HT-29 (cell line): ENCODE results near the gene KPNA2. TPM values are rescaled to one million over a fixed set of nuclear protein-coding genes. Genes with fewer than 3 reads are reported as not detected.
A peak's percentile ranks its signal among the peaks of the same experiment; 100 is the strongest.
"Not testable (repeated sequence)": the region's sequence is repeated elsewhere in the genome, so short reads cannot be mapped to it uniquely, and the experiment has no call there.

Experiments
- DNase-seq: peaks from one replicate; pipeline ENCODE4 v3.0.0-alpha.2; 2015; ENCODE audit warnings: low spot score
- total RNA-seq: library from RNA; depleted of rRNA; stranded (reverse); fragments of >200 nt; shearing (Covaris generic); gene quantifications from 2 replicates; pipeline ENCODE4 v1.2.3, GENCODE V29; 2014

The KPNA2 gene
- total RNA-seq, 1 experiment from 2014 or later, result 150 TPM

DNA sequence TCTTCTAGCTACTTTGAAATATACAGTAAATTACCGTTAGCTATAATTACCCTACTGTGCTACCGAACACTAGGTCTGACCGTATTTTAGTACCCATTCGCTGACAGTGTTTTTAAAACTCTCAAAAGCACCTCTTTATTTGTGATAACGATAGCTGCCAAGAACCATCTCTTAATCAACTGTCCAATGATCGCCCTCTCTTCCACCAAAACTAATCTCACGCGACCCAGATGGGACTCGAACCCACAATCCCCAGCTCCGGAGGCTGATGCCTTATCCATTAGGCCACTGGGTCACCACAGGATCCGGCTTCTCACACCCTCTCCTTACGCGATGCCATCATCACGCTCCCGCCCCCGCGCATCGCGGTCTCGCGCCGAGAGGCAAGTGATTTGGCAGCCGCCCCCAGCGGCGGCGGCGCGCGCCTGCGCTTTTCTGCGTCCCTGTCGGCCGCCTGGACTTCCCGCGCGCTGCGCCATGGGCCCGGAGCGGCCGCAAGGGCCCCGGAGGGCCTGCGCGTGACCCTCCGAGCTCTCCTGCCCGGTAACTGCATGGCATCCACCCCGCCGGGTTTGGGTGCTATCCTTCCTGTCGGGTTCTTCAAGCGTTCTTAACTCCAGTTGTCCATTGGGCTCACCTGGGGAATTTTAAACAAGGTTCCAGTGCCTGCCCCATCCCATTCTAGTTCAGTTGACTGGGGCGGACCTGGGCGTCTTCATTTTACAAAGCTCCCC is 15.7 kb upstream of the KPNA2 start:
- peak; percentile 100 for DNase-seq

- peak; percentile 75 for DNase-seq
These were observed 15.2 kb upstream of the KPNA2 start for GRCh38 chr17:68020409-68020756.

DNA sequence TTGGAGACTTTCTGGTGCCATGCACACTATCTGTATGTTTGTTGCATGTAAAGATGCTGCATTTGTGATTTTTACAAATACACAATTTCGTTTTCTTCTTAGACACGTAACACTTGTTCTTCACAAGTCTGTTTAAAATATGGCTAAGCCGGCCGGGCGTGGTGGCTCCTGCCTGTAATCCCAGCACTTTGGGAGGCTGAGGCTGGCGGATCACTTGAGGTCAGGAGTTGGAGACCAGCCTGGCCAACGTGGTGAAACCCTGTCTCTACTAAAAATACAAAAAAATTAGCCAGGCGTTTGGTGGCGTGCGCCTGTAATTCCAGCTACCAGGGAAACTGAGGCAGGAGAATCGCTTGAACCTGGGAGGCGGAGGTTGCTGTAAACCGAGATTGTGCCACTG is 14.7 kb upstream of the KPNA2 start:
- not testable (repeated sequence) for DNase-seq

- DNase-seq, result no peak
These were observed 13.6 kb upstream of the KPNA2 start for GRCh38 chr17:68021963-68022362.

- not testable (repeated sequence) for DNase-seq
These were observed 13.0 kb upstream of the KPNA2 start for GRCh38 chr17:68022547-68022946.

GRCh38 chr17:68029512-68030215 is 5.9 kb upstream of the KPNA2 start:
- DNase-seq, result no peak

DNA sequence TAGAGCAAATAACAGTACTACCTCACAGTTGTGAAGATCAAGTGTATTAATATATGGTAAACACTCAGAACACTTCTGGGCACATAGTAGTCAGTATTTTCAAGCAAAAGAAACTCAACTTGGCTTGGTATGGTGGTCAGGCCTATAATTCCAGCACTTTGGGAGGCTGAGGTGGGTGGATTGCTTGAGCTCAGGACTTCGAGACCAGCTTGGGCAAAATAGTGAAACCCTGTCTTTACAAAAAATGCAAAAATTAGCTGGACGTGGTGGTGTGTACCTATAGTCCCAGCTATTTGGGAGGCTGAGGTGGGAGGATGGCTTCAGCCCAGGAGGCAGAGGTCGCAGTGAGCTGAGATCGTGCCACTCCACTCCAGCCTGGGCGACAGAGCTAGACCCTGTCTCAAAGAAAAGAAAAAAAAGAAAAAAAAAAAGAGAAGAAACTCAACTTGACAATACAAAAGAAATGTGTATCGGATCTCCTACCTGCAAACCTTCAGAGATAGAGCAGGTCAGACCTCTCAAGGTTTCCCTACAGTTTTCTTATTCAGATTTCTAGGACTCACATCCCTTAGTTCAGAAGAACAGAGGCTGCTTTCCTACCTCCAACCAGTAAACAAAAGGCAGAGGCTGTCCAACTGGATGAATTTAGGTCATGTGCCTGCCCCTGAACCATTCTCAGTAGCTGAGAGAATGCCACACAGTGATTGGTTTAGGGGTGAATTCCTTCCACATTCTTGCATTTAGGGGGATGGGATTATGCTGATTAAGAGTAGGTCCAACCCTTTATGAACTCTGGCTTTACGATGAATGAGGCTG is 1.7 kb upstream of the KPNA2 start:
- peak; percentile 80 for DNase-seq

- DNase-seq, result no peak
These were observed 1.1 kb upstream of the KPNA2 start for GRCh38 chr17:68034452-68034776.

DNA sequence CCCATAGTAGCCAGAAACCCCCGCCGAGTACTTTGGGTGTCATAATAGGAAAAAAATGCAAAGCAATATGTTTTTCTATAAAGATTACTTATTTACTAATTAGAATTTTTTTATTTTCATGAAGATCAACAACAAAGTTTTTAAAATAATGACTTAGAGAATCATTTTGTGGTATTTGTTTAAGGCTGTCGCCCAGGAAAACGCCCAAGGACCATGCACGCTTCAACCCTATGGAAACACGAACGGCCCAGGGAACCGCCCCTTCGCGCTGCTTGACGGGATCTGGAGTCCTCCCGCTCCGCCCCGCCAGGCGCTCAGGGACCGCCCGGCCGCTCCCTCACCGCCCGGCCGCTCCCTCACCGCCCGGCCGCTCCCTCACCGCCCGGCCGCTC is 408 bp upstream of the KPNA2 start:
- DNase-seq, result no peak

GRCh38 chr17:68036304-68037147 is 991 bp downstream of the KPNA2 start:
- peak; percentile 62 for DNase-seq

DNA sequence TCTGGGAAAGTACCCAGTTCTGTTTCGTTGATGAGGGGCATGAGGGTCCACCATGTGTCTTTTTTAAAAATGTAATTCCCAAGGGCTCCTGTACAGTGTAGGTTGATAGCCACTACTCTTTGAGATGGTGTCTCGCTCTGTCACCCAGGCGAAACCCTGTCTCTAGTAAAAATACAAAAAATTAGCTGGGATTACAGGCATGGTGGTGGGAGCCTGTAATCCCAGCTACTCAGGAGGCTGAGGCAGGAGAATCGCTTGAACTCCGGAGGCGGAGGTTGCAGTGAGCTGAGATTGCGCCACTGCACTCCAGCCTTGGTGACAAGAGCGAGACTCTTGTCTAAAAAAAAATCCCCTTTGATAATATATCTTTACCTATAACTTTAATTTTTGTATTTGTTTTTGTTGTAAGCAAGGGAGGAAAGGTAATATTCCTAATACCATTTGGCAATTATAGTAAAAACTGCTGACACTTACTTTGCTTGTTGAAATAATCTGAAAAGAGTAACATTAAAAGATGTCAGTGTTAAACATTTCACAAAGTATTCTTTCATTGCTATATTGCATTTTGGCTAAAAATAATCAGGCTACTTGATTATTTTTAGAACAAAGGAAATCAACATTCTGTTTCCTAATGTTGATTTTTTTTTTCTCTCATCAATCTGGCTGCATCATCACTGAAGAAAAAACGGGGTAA is 11.8 kb downstream of the KPNA2 start:
- DNase-seq, result no peak

- not testable (repeated sequence) for DNase-seq
These were observed 12.5 kb downstream of the KPNA2 start for GRCh38 chr17:68047890-68048542.

- DNase-seq, result peak; percentile 29
These were observed 13.5 kb downstream of the KPNA2 start for GRCh38 chr17:68048996-68049395.

- DNase-seq, result not testable (repeated sequence)
These were observed 14.4 kb downstream of the KPNA2 start for GRCh38 chr17:68049812-68050437.

DNA sequence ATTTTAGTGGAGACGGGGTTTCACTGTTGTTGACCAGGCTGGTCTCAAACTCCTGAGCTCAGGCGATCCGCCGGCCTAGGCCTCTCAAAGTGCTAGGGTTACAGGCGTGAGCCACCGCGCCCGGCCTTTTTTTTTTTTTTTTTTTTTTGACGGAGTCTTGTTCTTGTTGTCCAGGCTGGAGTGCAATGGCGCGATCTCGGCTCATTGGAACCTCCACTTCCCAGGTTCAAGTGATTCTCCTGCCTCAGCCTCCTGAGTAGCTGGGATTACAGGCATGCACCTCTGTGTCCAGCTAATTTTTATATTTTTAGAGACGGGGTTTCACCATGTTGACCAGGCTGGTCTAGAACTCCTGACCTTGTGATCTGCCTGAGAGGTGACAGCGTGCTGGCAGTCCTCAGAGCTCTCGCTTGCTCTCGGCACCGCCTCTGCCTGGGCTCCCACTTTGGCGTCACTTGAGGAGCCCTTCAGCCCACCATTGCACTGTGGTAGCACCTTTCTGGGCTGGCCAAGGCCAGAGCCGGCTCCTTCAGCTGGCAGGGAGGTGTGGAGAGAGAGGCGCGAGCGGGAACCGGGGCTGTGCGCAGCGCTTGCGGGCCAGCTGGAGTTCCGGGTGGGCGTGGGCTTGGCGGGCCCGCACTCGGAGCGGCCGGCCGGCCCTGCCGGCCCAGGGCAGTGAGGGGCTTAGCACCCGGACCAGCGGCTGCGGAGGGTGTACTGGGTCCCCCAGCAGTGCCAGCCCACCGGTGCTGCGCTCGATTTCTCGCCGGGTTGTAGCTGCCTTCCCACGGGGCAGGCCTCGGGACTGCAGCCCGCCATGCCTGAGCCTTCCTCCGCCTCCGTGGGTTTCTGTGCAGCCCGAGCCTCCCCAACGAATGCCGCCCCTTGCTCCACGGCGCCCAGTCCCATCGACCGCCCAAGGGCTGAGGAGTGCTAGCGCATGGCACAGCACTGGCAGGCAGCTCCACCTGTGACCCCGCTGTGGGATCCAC is 16.1 kb downstream of the KPNA2 start:
- DNase-seq, result not testable (repeated sequence)

- DNase-seq, result no peak
These were observed 17.3 kb downstream of the KPNA2 start for GRCh38 chr17:68052810-68053209.

GRCh38 chr17:68053231-68054013 is 17.9 kb downstream of the KPNA2 start:
- no peak for DNase-seq
